ENCODE measurements around the gene ZNF385B. TPM values are rescaled to one million over a fixed set of nuclear protein-coding genes. Genes with fewer than 3 reads are reported as not detected.

ZNF385B gene
- total RNA-seq, 1 experiment from 2014 or later: 0.28 TPM

DNA sequence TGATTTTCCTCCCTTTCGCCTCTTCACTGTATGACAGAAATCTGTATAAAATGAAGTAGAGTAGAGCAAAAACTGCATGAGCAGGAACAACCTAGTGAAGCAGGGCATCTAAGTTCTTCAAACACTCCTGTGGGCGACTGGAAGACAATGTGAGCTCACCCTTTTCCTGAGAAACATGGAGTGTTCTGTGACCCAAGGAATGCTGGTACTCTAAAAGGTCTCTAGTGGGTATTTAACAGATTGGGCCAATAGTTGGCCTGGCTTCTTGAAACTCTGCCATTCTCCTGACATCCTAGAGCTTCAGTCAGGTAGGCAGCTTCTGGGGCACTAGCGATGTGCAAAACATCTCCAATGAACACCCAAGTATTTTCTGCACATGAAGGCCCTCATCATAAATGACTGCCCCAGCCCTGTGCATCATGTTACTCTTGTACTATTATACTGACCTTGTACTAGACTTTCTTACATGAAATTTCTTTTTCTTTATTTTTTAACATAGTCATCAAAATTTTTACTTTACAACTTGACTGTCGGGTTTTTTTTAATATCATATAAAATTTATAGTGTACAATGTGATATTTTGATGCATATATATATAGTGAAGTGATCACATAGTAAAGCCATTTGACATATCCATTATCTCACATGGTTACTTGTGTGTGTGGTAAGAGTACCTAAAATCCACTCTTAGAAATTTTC, 302.2 kb downstream of the ZNF385B start:
- Histone ChIP-seq H3K27me3 (ENCODE audit: control insufficient read depth, insufficient read depth, low read length) (no peaks in the 10 kb centered on the region), H3K4me3 (ENCODE audit: low read depth in 2 of 2, low read length in 2 of 2) (no peak overlapping the region), H3K9me3 (ENCODE audit: control insufficient read depth, insufficient read depth, low read depth, low read length) (no peaks in the 10 kb centered on the region), H3K27ac (ENCODE audit: low read length) (no peak overlapping the region), H3K4me1 (ENCODE audit: control insufficient read depth, insufficient read depth, low read length) (no peaks in the 10 kb centered on the region), H3K36me3 (ENCODE audit: control insufficient read depth, insufficient read depth, low read length) (no peaks in the 10 kb centered on the region)
- ATAC-seq (no peak), DNase-seq (ENCODE audit: low read depth, low spot score) (no peak)
- BruUV-seq (replicated peaks): no TSS peak
- ChIA-PET CTCF (no interaction called here), POLR2A (no interaction called here)
- TF ChIP-seq SIN3A (IDR thresholded peaks at IDR 0.05; ENCODE audit: borderline replicate concordance, insufficient read depth, low read depth, low read length) (no peak), TCF7L2 (IDR thresholded peaks at IDR 0.05; ENCODE audit: low read depth, low read length) (no peak)
- intact Hi-C loops (cut with micrococcal nuclease; ENCODE audit: unreplicated experiment) (no loop called here), in situ Hi-C loops (cut with HindIII; ENCODE audit: low pct_unique_long_range_greater_than_20kb, low sequenced_read_pairs) (no loop called here)

DNA sequence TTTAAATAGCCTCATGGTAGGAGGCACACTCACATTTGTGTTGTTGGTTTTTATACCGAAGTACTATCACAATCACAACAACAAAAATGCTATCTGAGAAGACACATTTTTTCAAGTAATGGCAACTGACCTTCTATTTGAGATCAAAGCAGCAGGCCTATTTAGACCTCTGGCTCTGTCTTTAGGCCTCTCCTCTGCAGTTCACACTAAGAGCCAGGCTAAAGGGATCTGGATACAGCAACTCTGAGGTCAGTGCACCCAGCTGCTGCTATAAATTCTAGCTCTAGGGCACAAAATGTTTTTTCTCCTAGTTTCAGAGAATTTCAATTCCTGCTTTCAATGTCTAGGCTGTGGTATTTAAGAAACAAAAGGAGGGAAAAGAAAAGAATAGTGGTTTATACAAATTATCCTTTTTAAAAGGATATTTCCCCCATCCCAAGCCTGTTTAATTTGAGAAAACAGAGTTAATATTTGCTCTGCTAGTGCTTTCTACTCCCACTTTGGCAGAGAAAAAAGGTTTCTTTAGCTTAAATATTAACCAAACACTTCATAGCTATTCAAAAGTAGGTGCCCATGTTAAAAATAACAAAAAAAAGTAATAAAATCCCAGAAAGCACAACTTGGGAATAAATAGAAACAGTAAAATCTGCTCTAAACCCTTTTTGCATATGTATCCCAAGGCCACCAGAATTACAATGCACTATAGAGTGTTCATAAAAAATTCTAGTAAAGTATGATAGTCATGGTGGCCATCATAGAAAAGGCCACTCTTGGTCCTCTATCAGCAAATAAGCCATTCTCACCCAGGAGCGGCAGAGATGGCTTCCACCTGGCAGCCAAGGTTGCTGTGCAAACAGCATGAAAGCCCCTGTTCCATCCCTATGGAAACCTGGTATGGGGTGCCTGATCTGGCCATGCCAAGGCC, 303.1 kb downstream of the ZNF385B start:
- ChIA-PET CTCF (no interaction called here), POLR2A (no interaction called here)
- Histone ChIP-seq H3K4me1 (ENCODE audit: control insufficient read depth, insufficient read depth, low read length) (no peaks in the 10 kb centered on the region), H3K9me3 (ENCODE audit: control insufficient read depth, insufficient read depth, low read depth, low read length) (no peaks in the 10 kb centered on the region), H3K27ac (ENCODE audit: low read length) (no peak overlapping the region), H3K27me3 (ENCODE audit: control insufficient read depth, insufficient read depth, low read length) (no peaks in the 10 kb centered on the region), H3K4me3 (ENCODE audit: low read depth in 2 of 2, low read length in 2 of 2) (no peak overlapping the region), H3K36me3 (ENCODE audit: control insufficient read depth, insufficient read depth, low read length) (no peaks in the 10 kb centered on the region)
- ATAC-seq (no peak), DNase-seq (ENCODE audit: low read depth, low spot score) (no peak)
- intact Hi-C loops (cut with micrococcal nuclease; ENCODE audit: unreplicated experiment) (no loop called here), in situ Hi-C loops (cut with HindIII; ENCODE audit: low pct_unique_long_range_greater_than_20kb, low sequenced_read_pairs) (no loop called here)
- no TSS peak for BruUV-seq (replicated peaks)
- TF ChIP-seq, protein P1, sequence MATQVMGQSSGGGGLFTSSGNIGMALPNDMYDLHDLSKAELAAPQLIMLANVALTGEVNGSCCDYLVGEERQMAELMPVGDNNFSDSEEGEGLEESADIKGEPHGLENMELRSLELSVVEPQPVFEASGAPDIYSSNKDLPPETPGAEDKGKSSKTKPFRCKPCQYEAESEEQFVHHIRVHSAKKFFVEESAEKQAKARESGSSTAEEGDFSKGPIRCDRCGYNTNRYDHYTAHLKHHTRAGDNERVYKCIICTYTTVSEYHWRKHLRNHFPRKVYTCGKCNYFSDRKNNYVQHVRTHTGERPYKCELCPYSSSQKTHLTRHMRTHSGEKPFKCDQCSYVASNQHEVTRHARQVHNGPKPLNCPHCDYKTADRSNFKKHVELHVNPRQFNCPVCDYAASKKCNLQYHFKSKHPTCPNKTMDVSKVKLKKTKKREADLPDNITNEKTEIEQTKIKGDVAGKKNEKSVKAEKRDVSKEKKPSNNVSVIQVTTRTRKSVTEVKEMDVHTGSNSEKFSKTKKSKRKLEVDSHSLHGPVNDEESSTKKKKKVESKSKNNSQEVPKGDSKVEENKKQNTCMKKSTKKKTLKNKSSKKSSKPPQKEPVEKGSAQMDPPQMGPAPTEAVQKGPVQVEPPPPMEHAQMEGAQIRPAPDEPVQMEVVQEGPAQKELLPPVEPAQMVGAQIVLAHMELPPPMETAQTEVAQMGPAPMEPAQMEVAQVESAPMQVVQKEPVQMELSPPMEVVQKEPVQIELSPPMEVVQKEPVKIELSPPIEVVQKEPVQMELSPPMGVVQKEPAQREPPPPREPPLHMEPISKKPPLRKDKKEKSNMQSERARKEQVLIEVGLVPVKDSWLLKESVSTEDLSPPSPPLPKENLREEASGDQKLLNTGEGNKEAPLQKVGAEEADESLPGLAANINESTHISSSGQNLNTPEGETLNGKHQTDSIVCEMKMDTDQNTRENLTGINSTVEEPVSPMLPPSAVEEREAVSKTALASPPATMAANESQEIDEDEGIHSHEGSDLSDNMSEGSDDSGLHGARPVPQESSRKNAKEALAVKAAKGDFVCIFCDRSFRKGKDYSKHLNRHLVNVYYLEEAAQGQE (IDR thresholded peaks at IDR 0.05; ENCODE audit: insufficient read depth in 1 of 2, low read depth in 2 of 2, low read length in 1 of 2): no peak
- TF ChIP-seq POLR2AphosphoS5 (IDR thresholded peaks at IDR 0.05; ENCODE audit: low read depth, low read length) (no peak), TCF7L2 (IDR thresholded peaks at IDR 0.05; ENCODE audit: low read depth, low read length) (no peak), SIN3A (IDR thresholded peaks at IDR 0.05; ENCODE audit: borderline replicate concordance, insufficient read depth, low read depth, low read length) (no peak)
- TF ChIP-seq, protein P2, sequence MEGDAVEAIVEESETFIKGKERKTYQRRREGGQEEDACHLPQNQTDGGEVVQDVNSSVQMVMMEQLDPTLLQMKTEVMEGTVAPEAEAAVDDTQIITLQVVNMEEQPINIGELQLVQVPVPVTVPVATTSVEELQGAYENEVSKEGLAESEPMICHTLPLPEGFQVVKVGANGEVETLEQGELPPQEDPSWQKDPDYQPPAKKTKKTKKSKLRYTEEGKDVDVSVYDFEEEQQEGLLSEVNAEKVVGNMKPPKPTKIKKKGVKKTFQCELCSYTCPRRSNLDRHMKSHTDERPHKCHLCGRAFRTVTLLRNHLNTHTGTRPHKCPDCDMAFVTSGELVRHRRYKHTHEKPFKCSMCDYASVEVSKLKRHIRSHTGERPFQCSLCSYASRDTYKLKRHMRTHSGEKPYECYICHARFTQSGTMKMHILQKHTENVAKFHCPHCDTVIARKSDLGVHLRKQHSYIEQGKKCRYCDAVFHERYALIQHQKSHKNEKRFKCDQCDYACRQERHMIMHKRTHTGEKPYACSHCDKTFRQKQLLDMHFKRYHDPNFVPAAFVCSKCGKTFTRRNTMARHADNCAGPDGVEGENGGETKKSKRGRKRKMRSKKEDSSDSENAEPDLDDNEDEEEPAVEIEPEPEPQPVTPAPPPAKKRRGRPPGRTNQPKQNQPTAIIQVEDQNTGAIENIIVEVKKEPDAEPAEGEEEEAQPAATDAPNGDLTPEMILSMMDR (IDR thresholded peaks at IDR 0.05): no peak

Data from Panc1 (cell line).